ENCODE measurements around the gene MISP3.
"Not testable (repeated sequence)": the region's sequence is repeated elsewhere in the genome, so short reads cannot be mapped to it uniquely, and the experiment has no call there.

Gene MISP3

GRCh38 chr19:14072535-14073260 is at the start of gene MISP3:
Gene MISP3, plus strand, starts transcription at chr19:14072786. Its CDS starts 524 bp downstream, at chr19:14073310.
- DNase-seq (ENCODE audit: low spot score), result no peak

- DNase-seq (ENCODE audit: low spot score), result peak; percentile 43
These were observed 49.0 kb upstream of the MISP3 start for GRCh38 chr19:14023404-14024235.

- DNase-seq (ENCODE audit: low spot score), result not testable (repeated sequence)
These were observed 45.9 kb upstream of the MISP3 start for GRCh38 chr19:14026652-14027192.

GRCh38 chr19:14027856-14028450 is 44.6 kb upstream of the MISP3 start, which contains the start of gene RLN3:
Gene RLN3, plus strand, starts transcription at chr19:14028148. Its CDS starts 57 bp downstream, at chr19:14028205.
- DNase-seq (ENCODE audit: low spot score), result no peak

- DNase-seq (ENCODE audit: low spot score), result no peak
These were observed 43.7 kb upstream of the MISP3 start for GRCh38 chr19:14028901-14029300.

- no peak for DNase-seq (ENCODE audit: low spot score)
These were observed 41.4 kb upstream of the MISP3 start for GRCh38 chr19:14030997-14031718.

- DNase-seq (ENCODE audit: low spot score), result peak; percentile 87
These were observed 40.7 kb upstream of the MISP3 start, which contains the start of gene IL27RA for GRCh38 chr19:14031719-14032480. Gene IL27RA, plus strand, starts transcription at chr19:14031762. Its CDS starts 111 bp downstream, at chr19:14031873.

- no peak for DNase-seq (ENCODE audit: low spot score)
These were observed 38.6 kb upstream of the MISP3 start for GRCh38 chr19:14033946-14034345.

- not testable (repeated sequence) for DNase-seq (ENCODE audit: low spot score)
These were observed 37.4 kb upstream of the MISP3 start for GRCh38 chr19:14035159-14035558.

- DNase-seq (ENCODE audit: low spot score), result no peak
These were observed 36.9 kb upstream of the MISP3 start for GRCh38 chr19:14035706-14036105.

- DNase-seq (ENCODE audit: low spot score), result no peak
These were observed 33.4 kb upstream of the MISP3 start for GRCh38 chr19:14039181-14039580.

GRCh38 chr19:14042659-14043608 is 29.7 kb upstream of the MISP3 start:
- peak; percentile 74 for DNase-seq (ENCODE audit: low spot score)

GRCh38 chr19:14047866-14048265 is 24.7 kb upstream of the MISP3 start:
- DNase-seq (ENCODE audit: low spot score), result not testable (repeated sequence)

- DNase-seq (ENCODE audit: low spot score), result peak; percentile 83
These were observed 24.0 kb upstream of the MISP3 start for GRCh38 chr19:14048443-14049153.

GRCh38 chr19:14050512-14050911 is 22.1 kb upstream of the MISP3 start:
- no peak for DNase-seq (ENCODE audit: low spot score)

- not testable (repeated sequence) for DNase-seq (ENCODE audit: low spot score)
These were observed 21.6 kb upstream of the MISP3 start for GRCh38 chr19:14050961-14051360.

- DNase-seq (ENCODE audit: low spot score), result no peak
These were observed 20.6 kb upstream of the MISP3 start for GRCh38 chr19:14051980-14052379.

- no peak for DNase-seq (ENCODE audit: low spot score)
These were observed 20.1 kb upstream of the MISP3 start for GRCh38 chr19:14052470-14052869.

- DNase-seq (ENCODE audit: low spot score), result no peak
These were observed 19.6 kb upstream of the MISP3 start for GRCh38 chr19:14053032-14053431.
